NCI-H82 treated with DMSO at 0.1 percent for 48 hours (cell line): ENCODE results near the gene NUAK1.

Experiments
- DNase-seq: peaks from one replicate; lab custom pipeline; 2025; ENCODE audit not compliant: unreplicated experiment; lab: John Stamatoyannopoulos, UW

NUAK1 gene

DNA sequence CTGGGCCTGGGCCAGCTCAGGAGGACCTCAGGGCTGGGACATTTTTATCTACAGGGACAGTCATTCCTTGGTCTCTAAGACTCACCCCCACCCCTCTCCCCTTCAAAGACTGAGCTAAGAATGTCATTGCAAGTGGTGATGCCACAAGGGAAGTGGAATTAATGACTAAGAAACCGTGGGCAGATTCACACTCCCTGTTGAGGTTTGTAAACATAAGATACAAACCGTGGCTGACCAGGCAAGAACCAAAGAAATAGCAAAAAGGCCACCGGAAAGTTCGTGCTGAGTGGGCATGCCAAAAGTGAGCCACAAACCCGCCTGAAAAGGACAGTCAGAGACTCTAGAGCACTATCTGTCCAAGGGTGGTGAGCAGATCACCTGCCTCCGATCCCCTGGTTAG, 25.7 kb downstream of the NUAK1 start:
- DNase-seq, result no peak

DNA sequence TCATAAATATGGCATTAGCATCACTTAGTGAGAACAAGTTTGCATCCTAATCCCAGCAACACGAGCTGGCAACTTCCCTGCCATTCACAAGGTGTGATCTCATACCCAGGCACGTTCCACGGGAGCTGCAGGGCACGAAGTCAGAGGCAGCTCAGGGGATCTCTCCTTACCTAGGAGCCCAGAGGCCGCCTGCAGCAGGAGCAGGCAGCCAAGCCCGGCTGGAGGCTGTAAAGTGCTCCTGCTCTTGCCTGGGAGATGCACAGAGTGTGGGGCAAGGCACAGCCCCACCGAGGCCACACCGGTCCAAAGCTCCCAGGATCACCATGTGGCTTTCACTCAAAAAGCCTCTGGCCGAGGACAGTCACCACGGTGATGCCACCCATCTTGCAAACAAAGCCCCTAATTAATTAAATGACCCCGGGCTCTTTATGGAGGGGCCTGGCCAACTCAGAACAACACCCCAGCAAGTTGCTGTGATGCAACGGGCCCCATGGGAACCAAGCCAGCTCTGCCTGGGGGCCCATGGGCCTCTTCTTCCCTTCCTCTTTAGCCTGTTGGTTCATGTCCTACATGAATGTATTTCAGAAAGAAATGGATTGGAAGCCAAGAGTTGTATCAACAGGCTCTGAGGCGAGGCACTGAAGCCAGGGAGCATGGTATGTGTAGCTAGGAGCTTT, 26.5 kb downstream of the NUAK1 start:
- DNase-seq, result no peak

DNA sequence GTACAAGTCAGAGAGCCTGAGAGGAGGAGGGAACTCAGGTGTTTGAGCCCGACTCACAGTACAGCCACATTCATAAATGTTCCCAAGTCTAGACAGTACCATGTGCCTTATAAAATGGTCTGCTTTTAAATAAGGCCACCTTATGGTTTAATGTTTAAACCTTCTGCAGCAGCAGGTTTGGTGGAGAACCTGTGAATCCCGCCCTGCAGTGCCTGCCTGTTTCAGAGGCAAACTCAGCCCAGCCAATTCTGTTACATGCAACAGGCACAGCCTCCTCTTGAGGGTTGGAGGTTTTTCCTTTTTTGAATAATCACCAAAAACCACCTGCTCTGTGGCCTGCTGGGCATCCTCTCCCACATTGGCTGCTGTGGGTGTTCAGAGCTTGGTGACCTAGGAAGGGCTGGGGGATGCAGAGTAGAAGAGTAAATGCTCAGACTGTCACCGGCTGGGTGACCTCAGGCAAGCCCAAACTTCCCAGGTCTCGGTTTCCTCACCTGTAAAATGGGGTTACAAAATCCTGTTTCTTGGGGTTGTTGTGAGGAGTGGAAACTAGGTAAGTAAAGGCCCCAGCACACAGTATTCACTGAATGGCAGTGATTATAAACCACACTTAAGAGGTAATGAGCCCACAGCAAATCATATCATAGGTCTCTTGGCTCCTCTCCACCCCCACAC, 28.0 kb downstream of the NUAK1 start:
- DNase-seq, result no peak

DNA sequence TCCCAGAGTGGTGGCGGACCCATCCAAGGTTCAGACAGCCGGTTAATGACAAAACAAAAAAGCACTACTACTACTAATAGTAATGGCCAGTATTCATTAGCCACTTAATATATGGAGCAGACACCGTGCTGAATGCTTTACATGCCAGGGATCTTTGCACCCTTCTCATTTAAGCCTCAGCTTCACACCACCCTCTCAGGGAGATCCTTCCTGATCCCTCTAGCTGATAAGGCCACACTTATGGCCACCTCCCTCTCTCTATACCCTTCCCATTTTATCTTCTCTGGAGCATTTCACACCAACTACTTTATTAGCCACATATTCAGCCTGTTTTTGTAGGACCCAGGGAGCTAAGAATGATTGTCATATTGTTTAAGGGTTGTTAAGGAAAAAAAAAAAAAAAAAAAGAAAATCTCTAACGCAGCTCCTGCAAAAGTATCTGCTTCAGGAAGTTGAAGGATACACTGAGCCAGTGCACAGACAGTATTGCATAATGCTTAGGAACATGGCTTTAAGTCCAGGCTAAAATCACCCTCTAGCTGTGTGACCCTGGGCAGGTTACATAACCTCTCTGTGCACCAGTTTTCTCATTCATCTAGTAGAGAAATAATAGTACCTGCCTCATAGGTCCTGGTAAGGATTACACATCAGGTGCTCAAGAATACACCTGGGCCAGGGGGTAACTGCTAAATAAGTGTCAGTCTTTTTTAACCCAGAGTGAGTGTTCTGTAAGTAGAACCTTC, 29.4 kb downstream of the NUAK1 start:
- no peak for DNase-seq

DNA sequence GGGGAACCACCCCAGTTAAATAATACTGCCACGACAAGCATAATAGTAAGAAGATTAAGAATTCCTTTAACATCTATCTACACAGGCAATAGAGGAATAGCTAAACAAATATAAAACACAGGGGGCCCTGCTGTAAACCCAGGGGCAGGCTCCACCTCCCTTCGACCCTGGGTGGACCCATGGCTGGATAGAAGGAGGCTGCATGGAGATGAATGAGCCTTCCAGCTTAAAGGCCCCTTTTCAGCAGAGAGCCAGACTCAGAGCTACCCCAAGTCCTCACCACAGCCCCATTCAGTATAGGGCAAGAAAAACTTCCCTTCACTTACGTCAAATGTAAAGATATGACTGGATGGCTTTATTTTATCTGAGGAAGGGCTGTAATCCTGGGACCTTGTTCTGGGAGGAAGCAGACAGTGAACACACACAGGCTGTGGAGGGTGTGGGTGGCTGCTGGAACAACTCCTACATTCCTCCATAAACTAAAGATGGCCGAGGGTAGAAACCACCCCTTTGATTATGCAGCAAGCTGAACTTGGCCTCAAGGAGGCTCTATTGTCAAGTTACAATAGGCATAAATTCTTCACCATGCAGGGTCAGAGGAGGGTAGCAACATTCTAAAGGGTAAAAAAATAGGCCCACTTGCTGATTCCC, 30.4 kb downstream of the NUAK1 start:
- DNase-seq, result no peak

DNA sequence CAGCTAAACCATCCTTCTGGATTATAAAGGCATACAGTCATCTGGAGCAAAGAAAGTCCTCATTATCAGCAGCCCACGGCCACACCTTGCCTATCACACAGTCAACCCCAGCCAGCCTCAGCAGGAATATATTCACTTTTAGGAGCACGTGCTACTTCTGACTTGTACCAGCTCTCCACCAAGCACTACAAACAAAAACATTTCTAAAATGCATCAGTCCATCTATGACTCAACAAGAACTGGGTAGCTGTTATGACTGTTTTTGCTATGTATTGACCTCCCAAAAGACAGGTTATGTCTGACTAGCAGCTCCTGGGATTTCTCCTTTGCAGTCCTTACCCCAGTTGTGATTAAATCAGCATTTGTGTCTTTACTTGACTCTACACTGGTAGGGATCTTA, 31.2 kb downstream of the NUAK1 start:
- no peak for DNase-seq

DNA sequence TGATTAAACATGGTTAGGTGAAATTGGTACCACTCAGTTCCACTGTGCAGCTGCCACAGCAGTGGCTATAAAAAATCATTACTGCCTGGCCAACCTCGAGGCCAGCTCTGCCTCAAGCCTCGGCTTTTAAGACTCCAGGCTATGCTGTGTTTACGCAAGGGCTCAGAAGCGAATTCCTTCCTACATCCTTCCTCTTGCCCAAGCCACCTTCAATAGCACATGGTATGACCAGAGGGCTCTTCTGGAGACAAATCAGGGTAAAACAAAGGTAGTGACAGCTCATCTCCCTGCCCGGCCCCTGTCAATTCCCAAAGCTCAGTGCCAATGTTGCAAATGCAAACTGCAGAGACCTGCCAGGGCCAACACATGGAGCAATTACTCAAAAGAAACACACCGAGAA, 31.9 kb downstream of the NUAK1 start:
- DNase-seq, result no peak

DNA sequence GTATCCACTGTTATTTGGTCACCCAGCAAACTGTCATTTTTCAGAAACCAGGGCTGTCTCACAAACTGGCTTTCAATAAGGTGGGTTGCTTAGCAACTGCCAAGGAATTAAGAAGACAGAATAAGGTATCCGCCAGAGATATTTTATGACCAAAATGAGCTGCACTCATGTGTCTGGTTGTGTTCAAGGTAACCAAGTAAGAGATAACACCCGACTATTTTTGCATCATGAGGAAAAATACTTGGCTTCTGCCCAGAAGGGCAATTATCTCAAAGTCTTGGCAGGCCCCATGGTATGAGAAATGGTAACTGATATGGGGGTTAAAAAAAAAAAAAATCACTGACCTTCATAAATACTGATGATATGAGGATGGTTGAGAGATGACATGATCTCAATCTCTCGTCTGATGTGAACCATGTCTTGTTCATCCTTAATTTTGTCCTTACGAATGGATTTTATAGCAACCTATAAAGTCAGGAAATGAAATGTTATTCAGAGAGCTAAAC, 32.6 kb downstream of the NUAK1 start:
- DNase-seq, result no peak

DNA sequence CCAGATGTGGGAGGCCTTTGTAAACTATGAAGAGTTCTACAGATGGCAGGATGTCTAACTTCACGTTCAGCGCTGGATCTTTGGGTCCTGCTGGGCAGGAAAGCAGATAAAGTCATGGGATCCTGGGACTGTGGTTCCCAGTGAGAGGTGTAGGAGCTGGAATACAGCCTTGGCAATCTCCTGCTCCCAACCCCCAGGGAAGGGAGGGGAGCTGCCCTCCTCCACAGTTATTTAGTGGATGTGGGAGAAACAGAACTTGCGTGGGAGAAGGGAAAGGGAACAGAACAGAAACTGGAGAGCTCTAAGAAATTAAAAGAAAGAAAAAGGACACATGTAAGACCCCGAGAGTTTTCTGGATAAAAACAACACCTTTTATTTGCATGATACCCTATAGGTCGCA, 37.0 kb downstream of the NUAK1 start:
- DNase-seq, result no peak

DNA sequence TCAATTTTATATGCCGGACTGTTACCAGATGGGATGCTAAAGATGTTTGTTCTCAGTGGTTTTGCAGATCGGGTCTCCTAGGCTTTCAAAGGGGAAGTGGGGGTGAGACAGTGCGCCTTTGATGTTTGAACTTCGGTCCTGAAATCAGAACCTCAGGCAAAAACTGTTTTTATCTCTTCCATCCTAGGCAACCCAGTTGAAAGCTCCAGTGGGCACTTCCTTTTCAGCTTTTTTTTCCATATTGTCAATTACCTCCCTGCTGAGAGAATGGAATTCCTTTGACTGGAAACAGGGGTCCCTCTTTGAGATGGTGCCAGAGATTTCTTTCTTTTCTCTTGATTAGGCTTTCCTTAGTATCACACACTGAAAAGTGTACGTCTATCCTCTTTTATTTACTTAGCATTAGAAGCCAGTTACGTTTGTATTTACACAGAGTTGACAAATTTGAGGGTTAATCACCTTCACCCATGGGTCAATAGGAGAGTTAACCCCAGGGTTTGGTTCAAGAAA, 40.0 kb downstream of the NUAK1 start:
- DNase-seq, result no peak

DNA sequence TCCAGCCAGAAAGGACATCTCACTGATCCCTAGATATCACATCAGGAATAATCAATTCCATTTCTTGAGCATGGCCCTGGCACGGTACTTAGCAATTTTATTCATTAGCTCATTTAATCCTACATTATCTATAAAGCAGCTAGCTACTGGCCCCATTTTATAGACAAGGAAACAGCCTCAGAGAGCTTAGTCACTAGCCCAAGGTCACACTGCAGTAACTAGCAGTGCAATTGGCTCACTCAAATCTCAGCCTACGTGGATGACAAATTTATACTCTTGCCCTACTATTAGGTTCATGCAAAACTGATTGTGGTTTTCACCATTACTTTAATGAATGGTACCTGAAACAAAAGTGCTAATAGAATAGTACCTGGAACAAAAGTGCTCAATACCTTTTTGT, 41.7 kb downstream of the NUAK1 start:
- DNase-seq, result no peak

DNA sequence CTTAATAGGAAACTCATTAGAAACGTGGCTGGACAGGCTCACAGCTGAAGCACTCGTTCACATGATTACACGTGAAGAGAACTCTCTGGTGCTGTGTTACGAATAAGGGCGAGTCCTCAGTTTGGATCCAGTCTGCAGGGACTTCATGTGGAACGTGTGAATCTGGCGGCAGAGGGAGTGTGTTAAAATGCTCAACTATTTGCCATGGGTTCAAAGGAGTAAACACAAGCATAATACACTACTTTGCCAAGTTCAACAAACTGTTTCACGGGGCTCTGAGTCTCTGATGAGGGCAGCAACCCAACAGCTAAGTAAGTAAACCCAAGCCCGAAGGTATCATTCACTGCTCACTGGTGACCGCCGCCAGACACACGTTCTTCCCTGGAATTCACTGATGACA, 42.4 kb downstream of the NUAK1 start:
- no peak for DNase-seq

DNA sequence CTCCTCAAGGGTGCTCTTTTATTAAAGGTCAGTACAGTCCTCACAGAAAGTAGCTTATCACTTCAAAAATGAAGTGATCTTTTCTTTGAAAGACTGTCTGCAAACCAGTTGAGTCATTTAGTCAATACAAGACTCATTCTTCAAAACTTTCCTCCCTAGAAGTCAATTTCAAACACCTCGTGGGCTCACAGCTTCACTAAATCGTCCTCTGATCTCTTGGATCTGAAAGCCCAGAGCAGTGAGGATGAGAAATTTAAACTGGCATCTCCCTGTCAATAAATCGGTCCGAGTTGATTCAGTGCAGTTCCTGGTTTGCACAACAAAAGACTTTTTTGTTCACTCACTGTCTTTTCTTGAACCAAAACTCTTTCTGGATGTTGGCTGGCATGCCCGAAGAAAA, 44.5 kb downstream of the NUAK1 start:
- DNase-seq, result no peak

DNA sequence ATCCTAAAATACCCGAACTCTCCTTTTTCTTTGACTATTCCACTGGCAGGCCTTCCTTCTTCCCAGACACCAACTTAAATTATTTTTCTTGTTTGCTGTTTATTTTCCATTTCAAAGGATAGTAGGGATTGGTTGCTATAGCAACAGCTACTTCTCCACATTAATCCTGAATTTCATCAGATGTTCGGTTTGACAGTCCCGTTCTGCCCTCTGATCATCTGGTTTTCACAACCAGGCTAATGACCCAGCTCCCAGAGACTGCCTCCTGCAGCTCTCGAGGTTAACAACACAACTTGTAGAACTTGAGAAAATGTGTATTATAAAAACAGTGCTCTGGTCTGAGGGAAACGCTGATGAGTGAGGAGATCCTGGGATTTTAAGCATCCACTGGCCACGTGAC, 45.5 kb downstream of the NUAK1 start:
- no peak for DNase-seq

DNA sequence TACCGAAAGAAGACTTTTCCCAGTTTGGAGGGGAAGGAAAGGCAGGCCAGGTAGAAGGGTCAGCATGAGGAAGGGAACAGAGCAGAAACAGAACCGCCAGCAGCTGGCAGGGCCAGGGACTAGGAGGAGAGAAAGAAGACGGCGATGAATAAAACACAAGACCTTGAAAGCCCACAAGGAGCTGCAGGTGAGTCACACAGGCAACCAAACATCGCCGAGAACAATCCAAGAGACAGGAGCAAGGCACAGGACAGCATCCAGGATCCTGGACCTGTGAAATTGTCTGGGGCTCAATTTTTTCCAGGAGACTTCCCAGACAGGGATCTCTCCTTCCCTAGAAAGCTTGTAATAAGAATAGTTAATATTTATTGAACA, 47.3 kb downstream of the NUAK1 start:
- no peak for DNase-seq

DNA sequence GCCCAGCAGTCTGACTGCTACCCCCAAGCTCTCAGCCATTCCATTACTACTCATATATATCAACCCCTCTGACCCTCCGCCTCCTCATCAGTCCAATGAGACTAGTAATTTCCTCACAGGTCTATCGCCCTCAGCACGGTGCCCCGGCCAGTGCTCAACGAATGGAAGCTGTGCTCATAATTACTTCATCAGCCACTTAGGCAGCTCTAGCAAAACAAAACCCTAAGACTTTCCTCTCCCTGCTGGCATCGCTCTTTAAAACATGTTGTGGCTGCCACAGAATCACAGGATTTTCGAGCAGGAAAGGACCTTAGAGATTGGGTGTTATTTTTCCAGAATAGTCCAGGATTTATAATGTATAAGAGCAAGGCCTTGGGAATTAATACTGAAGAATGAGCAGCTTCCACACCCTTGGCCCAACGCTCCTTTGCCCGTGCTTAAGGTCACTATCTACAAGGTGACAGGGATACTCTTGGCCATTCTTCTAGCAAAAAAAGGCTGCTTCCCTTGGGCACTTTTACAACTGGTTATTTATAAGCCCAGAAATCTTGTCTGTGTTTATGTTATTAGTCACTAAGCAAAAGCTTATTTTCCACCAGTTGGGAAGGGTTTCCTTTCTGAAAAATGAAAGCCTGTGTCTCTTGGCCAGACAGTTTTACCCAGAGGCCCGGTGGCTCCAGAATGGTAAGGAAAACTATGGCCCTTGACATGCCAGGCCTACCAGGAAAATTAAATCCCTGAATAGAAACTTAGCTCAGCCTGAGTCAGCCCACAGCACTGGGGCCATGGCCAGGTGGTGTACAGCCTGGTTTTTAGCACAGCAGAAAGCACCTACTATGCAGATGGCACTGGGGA, 47.9 kb downstream of the NUAK1 start:
- no peak for DNase-seq

DNA sequence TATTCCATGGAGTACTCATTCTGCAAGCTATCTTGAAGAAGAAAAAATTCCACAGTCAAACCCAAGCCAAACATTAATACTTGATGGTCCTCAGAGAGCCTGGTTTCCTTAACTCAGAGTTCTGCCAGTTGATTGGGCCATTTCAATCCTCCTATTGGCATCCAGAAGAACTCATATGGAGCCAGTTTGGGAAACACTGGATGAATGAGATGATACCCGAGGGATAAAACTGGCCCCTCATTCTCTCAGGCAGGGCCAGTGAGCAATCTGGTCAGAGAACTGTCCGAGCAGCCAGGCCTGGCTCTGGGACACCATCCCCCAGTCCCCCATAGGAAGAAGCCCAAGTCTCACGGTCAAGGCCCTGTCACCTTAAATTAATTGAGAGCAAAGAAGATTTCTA, 48.8 kb downstream of the NUAK1 start:
- no peak for DNase-seq

DNA sequence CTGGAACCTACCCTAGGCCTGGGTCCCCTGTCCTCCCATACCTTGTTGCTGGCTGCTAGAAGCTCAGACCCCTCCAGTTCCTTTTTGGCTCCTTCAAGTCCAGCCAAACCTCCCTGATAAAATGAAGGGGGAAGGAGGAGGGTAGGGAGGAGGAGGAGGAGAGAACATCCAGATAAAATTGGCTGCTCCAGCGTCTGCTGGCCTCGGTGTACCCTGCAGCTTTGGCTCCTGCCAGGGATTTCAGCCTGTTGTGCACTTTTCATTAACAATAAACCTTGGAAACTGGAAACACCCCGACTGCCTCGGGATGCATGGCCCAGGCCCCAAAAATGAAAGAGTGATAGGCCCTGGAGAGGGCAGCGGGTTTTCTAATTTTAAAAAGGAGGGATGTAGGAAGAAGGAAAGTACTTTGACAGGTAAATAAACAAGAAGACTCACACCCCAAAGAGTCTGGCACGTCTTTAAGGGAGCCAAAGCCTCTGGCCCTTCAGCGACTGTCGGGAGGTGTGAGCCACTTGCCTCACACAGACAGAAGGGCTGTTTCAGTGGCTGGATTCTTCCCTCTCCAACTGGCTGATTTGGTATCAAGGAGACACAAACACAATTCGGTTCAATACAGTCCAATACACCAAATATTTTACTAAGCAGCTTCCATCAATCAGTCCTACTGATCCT, 49.8 kb downstream of the NUAK1 start:
- no peak for DNase-seq

DNA sequence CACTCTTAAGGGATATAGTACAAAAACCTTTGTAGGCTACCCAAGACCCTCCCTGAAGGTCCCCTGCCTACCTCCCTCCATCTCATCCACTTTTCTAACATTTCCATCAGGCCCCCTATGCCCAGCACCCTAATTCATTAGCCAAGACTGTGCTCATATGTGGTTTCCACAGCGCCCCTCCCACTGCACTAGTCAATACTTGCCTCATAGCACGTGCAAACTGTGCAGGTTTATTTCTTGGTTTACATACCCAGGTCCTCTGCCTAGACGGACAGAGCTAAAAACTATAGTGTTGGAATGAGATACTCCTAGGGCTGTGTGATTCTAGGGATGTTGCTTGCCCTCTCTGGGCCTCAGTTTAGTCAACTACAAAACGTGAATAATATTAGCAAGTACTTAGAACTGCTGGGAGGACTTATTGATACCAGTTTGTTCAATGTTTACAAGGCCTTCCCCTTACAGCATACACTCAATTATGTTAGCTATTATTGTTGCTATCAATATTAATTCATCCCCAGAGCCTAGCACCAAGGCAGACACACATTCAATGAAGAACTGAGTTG, 50.4 kb downstream of the NUAK1 start:
- DNase-seq, result no peak

DNA sequence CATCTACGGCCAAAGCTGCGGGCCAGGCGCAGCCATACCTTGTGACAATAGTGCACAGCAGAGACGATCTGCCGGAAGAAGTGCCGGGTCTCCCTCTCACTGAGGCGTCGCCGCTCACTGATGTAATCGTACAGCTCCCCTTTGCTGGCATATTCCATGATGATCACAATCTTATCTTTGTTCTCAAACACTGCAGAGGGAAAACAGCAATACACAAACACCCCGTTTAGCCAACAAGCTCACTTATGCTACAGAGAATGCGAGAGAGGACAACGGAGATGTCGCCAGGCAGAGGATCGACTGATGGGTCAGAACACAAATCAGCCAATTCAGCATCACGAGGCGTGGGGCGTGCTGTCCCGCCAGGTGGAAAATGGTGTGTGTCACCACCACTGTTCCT, 52.1 kb downstream of the NUAK1 start:
- DNase-seq, result no peak
